DOHH2 (cell line): Measurements from ENCODE around the gene GLB1L2.

Source experiments
- EZH2phosphoT487 ChIP-seq: fragments of 200-600 bp; sonication (generic); IDR thresholded peaks from 2 replicates; pipeline ENCODE4 v1.6.1; 2017; ENCODE audit warnings: borderline replicate concordance, mild to moderate bottlenecking, antibody characterized with exemption, low read length, moderate library complexity, mixed read lengths
- TF ChIP-seq, protein P1 (sequence below): fragments of 200-600 bp; sonication (generic); IDR thresholded peaks from one replicate; pipeline ENCODE4 v1.5.1; 2014; ENCODE audit warnings: antibody characterized with exemption, mild to moderate bottlenecking, low read depth, low read length; ENCODE audit not compliant: poor library complexity, severe bottlenecking

DNA sequence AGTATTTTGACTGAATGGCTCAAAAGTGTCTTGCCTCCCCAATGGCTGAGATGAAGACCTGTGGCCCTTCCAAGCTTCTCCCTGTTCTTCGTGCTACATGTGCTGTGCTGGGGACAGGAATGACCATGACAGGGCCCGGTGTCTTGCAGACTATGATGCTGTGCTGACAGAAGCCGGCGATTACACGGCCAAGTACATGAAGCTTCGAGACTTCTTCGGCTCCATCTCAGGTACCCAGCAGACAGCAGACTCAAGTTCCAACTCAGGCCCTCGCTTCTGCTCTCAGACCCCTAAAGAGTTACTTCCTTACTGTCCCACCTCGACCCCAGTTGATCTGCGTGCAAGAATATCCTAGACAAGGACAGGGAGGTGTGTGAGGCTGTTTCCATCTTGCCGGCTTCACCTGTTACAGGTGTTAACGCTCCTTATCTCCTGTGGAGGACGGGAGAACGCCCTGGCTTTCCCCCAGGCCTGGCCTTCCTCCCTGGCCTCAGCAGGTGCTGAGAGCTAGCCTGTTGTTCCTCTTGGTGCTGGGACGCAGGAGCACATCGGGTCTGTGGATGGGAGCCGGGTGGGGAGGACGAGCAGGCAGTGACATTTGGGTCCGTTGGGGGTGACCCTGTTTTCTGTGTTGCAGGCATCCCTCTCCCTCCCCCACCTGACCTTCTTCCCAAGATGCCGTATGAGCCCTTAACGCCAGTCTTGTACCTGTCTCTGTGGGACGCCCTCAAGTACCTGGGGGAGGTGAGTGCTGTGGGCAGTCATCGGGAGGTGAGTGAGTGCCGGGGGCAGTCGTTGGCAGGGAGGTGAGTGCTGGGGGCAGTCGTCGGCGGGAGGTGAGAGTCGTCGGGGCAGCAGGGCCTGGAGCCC, 38.1 kb downstream of the GLB1L2 start:
- TF ChIP-seq, protein P1, sequence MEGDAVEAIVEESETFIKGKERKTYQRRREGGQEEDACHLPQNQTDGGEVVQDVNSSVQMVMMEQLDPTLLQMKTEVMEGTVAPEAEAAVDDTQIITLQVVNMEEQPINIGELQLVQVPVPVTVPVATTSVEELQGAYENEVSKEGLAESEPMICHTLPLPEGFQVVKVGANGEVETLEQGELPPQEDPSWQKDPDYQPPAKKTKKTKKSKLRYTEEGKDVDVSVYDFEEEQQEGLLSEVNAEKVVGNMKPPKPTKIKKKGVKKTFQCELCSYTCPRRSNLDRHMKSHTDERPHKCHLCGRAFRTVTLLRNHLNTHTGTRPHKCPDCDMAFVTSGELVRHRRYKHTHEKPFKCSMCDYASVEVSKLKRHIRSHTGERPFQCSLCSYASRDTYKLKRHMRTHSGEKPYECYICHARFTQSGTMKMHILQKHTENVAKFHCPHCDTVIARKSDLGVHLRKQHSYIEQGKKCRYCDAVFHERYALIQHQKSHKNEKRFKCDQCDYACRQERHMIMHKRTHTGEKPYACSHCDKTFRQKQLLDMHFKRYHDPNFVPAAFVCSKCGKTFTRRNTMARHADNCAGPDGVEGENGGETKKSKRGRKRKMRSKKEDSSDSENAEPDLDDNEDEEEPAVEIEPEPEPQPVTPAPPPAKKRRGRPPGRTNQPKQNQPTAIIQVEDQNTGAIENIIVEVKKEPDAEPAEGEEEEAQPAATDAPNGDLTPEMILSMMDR, result no peak
- no peak for TF ChIP-seq EZH2phosphoT487
